GM04503 (cell line): ENCODE measurements around the gene ACSL1.
"Not testable (repeated sequence)": the region's sequence is repeated elsewhere in the genome, so short reads cannot be mapped to it uniquely, and the experiment has no call there.

Experiments used
- DNase-seq: peaks from one replicate; pipeline ENCODE4 v3.0.0-alpha.2; 2012; ENCODE audit warnings: low read depth

Gene ACSL1

DNA sequence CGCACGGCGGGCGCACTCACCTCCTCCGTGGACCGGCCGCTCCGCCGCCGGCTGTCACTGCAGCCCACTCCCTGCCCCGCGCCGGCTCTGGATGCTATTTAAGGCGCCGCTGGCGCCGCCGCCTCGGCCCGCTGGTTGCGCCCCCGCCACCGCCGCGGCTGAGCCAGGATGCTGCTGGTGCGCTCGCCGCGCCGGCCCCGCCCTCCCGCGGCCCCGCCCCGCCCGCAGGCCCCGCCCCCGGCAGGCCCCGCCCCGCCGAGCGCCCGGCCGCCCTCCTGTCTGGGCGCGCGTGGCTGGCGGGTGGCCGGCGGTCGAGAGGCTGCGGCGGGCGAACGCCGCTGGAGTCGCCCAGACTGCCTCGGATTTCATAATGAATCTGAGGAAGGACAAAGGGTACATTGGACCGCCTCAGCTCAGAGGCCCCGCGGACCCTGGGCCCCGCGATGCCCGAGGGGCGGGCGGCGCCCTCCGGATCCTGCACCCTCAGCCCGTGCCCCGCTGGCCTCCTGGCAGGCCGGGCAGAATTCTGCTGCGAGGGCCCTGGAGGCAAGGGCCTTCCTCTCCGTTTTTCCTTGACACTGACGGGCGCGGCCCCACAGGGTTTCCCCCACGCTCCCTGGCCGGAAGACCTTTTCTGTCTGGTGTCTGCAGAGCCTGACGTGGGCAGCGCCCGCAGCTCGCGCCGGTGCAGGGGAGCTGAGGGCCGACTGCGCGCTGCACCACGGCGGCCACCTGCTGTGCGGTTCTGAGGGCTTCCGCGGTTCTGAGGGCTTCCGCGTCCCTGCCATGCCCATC, at the start of gene ACSL1:
TSS of gene ACSL1 (minus strand) at position 73 of the 795 bp plus-strand sequence. CDS start 22,454 bp downstream, outside the sequence.
- DNase-seq, result no peak

GRCh38 chr4:184873054-184873453, 47.3 kb upstream of the ACSL1 start:
- DNase-seq, result no peak

- no peak for DNase-seq
Observed at GRCh38 chr4:184870718-184871117, 45.0 kb upstream of the ACSL1 start.

DNA sequence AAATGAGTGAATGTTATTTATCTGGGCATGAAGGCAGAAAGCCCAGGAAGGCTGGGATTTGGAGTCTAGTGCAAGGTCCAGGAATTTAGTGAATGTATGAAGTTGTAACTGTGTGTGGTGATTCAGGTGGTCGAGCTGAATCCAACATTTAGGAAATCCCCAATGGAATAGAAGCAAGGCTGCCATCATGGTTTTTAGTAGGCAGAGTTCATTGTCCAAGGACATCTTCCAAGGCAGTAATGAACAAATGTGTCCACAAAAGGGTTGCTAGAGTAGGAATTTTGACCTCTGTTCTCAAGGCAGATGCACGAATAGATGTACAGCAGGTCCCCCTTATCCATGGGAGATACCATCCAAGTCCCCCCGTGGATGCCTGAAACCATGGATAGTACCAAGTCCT, 42.9 kb upstream of the ACSL1 start:
- no peak for DNase-seq

GRCh38 chr4:184863916-184864315, 38.1 kb upstream of the ACSL1 start:
- DNase-seq, result no peak

DNA sequence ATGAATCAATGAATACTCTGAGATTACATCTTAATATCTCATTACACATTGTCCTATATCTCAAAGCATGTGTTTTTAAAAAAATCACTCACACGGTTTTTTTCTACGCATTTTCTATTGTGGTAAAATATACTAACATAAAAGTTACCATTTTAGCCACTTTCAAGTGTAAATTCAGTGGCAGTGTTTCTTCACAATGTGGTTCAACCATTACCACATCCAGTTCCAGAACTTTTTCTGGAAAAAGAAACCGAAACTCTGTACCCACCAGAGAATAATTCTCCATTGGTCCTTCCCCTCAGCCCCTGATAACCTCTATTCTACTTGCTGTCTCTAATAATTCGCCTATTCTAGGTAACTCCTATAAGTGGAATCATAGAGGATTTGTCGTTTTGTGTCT, 35.3 kb upstream of the ACSL1 start:
- no peak for DNase-seq

GRCh38 chr4:184860018-184860779, 34.4 kb upstream of the ACSL1 start:
- DNase-seq, result no peak

DNA sequence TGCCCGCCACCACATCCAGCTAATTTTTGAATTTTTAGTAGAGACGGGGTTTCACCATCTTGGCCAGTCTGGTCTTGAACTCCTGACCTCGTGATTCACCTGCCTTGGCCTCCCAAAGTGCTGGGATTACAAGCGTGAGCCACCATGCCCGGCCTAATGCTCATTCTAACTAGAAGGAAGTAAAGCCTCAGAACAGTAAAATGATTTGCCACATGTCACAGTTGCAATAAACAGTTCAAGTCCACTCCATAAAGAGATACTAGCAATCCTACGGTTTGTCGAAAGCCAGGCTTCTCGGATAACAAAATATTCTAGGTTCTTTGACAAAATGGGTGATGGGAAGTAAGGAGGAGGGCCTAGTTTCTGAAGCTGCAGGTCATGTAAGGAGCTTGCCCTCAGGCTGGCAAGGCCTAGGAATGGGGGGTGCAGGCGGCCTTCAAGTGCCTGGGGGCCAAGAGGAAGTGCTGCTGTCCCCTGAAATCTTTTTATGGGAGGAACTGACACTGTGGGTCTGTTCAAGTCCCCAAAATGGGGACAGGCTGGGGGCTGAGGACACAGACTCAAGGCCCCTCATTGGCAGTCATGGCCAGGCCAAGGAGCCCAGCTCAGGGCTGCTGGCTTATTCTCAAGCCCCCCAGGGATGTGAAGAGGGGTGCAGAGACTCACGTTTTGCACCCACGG, 31.8 kb upstream of the ACSL1 start:
- no peak for DNase-seq

- DNase-seq, result no peak
Observed at GRCh38 chr4:184856277-184856609, 30.5 kb upstream of the ACSL1 start.

- no peak for DNase-seq
Observed at GRCh38 chr4:184854673-184855072, 28.9 kb upstream of the ACSL1 start.

DNA sequence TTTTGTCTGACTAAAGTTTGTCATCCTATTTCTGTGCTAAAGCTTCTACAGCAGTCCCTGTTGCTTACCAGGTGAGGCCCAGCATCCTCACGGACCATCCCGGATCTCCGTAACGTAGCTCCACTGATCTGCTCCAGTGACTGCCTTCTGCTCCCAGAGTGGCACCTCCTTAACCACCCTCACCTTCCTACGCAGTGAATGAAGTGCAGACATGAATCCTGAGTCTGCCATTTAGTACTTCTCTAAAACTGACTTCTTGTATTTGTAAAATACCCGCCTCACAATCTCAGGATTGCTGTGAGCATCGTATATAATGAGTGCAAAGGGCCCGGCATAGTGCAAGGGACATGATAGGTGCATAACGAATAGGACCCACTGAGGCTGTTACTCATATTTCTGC, 27.7 kb upstream of the ACSL1 start:
- no peak for DNase-seq

- DNase-seq, result no peak
Observed at GRCh38 chr4:184851886-184852285, 26.1 kb upstream of the ACSL1 start.

- no peak for DNase-seq
Observed at GRCh38 chr4:184851200-184851541, 25.4 kb upstream of the ACSL1 start.

DNA sequence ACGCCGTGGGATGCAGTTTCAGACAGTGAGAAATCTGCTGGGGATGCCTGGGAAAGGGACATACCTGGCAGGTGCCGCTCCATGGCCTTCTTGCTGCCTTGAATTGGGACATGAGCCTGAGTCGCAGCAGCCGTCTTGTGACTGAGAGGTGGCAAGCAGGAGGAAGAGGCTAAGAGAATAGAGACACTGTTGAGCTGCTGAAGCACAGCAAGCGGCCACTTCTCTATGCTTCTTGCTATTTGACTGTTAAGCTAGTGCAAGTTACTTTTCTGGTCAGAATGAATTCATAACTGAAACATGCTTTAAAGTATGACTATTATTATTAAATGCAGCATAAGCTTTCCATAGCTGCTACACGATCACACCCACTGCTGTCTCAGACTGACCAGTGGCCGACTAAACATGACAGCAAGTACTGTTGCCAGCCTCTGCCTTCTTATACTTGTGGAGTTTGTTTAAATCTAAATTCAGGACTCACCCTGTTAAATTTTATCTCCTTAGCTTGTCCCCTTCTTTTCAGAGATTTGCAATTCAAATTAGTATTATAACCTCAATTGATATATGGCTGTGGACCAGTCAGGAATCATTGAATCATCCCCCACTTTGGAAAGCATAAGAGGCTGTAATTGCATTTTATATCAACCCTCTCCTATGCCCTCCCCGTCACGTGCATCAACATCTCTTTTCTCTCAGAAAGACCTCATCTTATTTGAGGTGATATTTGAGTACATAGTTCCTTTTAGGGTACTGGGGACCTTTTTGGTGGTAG, 24.8 kb upstream of the ACSL1 start:
- no peak for DNase-seq

DNA sequence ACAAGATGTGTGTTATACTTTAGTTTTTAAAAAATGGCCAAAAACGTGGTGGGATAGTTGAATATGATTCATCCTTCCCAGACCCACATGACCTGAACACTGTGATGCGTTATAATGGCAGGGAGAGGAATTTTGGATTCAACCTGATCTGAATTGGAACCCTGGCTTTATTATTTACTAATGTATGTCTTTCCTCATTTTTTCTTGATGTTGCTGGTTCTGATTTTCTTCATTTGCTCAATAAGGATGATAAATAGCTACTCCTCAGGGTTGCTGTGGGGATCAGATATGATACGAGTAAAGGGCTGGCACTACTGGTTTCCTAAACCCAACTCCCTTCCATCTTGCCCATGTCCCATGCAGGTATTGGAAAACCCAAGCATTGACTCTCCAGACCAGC, 24.2 kb upstream of the ACSL1 start:
- DNase-seq, result no peak

DNA sequence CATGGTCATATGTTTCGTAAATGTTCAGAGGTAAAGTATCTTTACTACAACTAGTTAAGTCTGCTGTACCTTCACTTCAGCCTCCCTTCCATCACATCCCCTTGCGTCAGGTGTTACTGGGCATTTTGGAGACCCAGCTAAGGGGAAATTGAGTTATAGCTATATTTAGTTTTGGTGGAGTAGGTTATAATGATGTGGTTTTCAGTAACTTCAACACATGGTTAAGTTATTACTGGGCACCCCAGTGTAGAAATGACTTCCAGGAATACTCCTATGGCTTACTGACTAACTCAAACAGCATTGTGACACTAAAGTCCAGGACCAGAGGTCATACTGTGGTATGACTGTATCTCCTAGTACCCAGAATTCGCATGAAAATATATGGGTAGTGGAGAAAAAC, 23.4 kb upstream of the ACSL1 start:
- no peak for DNase-seq

DNA sequence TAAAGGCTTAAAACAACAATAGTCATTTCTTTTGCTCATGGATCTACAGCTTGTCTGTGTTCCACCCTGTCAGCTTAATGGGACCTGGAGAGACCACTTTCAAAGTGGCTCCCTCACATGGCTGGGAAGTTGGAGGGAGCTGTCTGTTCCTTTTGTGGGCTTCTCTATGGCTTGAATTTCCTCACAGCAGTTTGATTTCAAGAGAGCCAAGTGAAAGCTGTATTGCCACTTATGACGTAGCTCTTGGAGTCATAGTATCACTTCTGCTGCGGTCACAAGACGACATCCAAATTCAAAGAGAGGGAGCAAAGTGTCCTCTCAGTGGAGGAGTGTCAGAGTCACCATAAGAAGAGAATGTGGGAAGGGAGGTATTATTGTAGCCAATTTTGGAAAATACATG, 22.7 kb upstream of the ACSL1 start:
- no peak for DNase-seq

DNA sequence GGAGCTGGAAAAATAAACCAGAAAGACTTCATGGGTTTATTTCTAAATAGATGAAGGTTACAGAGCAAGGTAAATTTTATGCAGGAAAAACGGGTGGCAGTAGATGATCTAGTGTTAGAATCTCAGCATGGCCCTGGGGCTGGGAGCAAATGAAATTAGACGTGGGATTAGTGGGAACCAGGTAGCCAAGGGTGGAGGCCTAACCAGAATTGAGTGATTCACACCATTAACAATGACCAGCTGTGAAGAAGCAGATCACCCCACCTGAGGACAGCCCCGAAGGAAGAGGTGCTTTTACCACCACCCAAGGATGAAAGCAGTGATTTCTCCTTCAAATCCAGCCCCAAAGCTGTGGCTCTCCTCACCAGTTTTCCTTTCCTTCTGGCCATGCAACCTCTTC, 20.8 kb upstream of the ACSL1 start:
- DNase-seq, result no peak

GRCh38 chr4:184845367-184846021, 19.7 kb upstream of the ACSL1 start:
- peak; percentile 55 for DNase-seq

GRCh38 chr4:184844742-184845141, 19.0 kb upstream of the ACSL1 start:
- DNase-seq, result no peak

GRCh38 chr4:184843984-184844554, 18.3 kb upstream of the ACSL1 start:
- no peak for DNase-seq

- not testable (repeated sequence) for DNase-seq
Observed at GRCh38 chr4:184839075-184839399, 13.3 kb upstream of the ACSL1 start.
